Liver (tissue), 3 donors: ENCODE results near the gene GALNT17.

Experiments
- FOXA1 ChIP-seq: IDR thresholded peaks from 2 replicates; pipeline ENCODE4 v1.6.1; 2016; ENCODE audit warnings: antibody characterized with exemption
- GABPA ChIP-seq, 2 donors: IDR thresholded peaks in 1 of 2; conservative IDR thresholded peaks in 1 of 2; 2 replicates each; pipeline ENCODE4 v1.6.1; 2016; ENCODE audit warnings: antibody characterized with exemption in 2 of 2, mild to moderate bottlenecking in 1 of 2, moderate library complexity in 1 of 2
- HNF4G ChIP-seq: IDR thresholded peaks from 2 replicates; pipeline ENCODE4 v1.6.1; 2016; ENCODE audit warnings: antibody characterized with exemption
- JUND ChIP-seq, 2 donors: IDR thresholded peaks; 2 replicates each; pipeline ENCODE4 v1.6.1; 2016; ENCODE audit warnings: antibody characterized with exemption in 2 of 2
- NR2F2 ChIP-seq: IDR thresholded peaks from 2 replicates; pipeline ENCODE4 v1.6.1; 2016; ENCODE audit warnings: antibody characterized with exemption
- RAD21 ChIP-seq, 2 donors: IDR thresholded peaks; 2 replicates each; pipeline ENCODE4 v1.6.1; 2016; ENCODE audit warnings: antibody characterized with exemption in 2 of 2, mild to moderate bottlenecking in 2 of 2
- REST ChIP-seq: IDR thresholded peaks from 2 replicates; pipeline ENCODE4 v1.6.1; 2016; ENCODE audit warnings: antibody characterized with exemption, mild to moderate bottlenecking
- TAF1 ChIP-seq: conservative IDR thresholded peaks from 2 replicates; pipeline ENCODE4 v1.6.1; 2016; ENCODE audit warnings: antibody characterized with exemption, mild to moderate bottlenecking
- YY1 ChIP-seq: IDR thresholded peaks from 2 replicates; pipeline ENCODE4 v1.6.1; 2016; ENCODE audit warnings: antibody characterized with exemption, mild to moderate bottlenecking
- ZBTB33 ChIP-seq: IDR thresholded peaks from 2 replicates; pipeline ENCODE4 v1.6.1; 2016; ENCODE audit warnings: antibody characterized with exemption
- TF ChIP-seq, protein P1 (sequence below): fragments of 150-350 bp; IDR thresholded peaks from 2 replicates; pipeline ENCODE4 v1.5.1; 2017; ENCODE audit warnings: improper control_type of control experiment, low read depth, low read length; ENCODE audit not compliant: missing input control
- TF ChIP-seq, protein P2 (sequence below): IDR thresholded peaks from 2 replicates; pipeline ENCODE4 v1.6.1; 2016; ENCODE audit warnings: antibody characterized with exemption
- donor health status: healthy.
- donor health status: healthy.

GRCh38 chr7:71261066-71261465, 129.1 kb downstream of the GALNT17 start:
- no peak for TF ChIP-seq RAD21 (IDR thresholded peaks at IDR 0.05)
- TF ChIP-seq, protein P1, sequence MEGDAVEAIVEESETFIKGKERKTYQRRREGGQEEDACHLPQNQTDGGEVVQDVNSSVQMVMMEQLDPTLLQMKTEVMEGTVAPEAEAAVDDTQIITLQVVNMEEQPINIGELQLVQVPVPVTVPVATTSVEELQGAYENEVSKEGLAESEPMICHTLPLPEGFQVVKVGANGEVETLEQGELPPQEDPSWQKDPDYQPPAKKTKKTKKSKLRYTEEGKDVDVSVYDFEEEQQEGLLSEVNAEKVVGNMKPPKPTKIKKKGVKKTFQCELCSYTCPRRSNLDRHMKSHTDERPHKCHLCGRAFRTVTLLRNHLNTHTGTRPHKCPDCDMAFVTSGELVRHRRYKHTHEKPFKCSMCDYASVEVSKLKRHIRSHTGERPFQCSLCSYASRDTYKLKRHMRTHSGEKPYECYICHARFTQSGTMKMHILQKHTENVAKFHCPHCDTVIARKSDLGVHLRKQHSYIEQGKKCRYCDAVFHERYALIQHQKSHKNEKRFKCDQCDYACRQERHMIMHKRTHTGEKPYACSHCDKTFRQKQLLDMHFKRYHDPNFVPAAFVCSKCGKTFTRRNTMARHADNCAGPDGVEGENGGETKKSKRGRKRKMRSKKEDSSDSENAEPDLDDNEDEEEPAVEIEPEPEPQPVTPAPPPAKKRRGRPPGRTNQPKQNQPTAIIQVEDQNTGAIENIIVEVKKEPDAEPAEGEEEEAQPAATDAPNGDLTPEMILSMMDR: no peak
- no peak for TF ChIP-seq REST
- no peak for TF ChIP-seq YY1
- TF ChIP-seq TAF1: no peak
- TF ChIP-seq, protein P2, sequence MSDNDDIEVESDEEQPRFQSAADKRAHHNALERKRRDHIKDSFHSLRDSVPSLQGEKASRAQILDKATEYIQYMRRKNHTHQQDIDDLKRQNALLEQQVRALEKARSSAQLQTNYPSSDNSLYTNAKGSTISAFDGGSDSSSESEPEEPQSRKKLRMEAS: no peak
- no peak for TF ChIP-seq HNF4G
- no peak for TF ChIP-seq FOXA1
- TF ChIP-seq NR2F2: no peak
- TF ChIP-seq GABPA (IDR thresholded peaks at IDR 0.05 in 1 of 2, conservative IDR thresholded peaks at IDR 0.05 in 1 of 2): no peak
- no peak for TF ChIP-seq ZBTB33
- no peak for TF ChIP-seq JUND (IDR thresholded peaks at IDR 0.05)
